Measurements from ENCODE around the gene BICD1. TPM values are rescaled to one million over a fixed set of nuclear protein-coding genes. Genes with fewer than 3 reads are reported as not detected.

Gene BICD1
- total RNA-seq, 1 donor from 2014 or later = 8.5 TPM

- H3K4me3 ChIP-seq = no peak overlapping the region
- DNase-seq = no peak
- H3K9me3 ChIP-seq (replicated peaks) = no peaks in the 10 kb centered on the region
- no peaks in the 10 kb centered on the region for H3K36me3 ChIP-seq
- no peak for TF ChIP-seq CTCF (IDR thresholded peaks at IDR 0.05; ENCODE audit: borderline replicate concordance)
- H3K4me1 ChIP-seq = no peaks in the 10 kb centered on the region
- no peaks in the 10 kb centered on the region for H3K27me3 ChIP-seq (ENCODE audit: low read depth)
- H3K27ac ChIP-seq (replicated peaks) = no peak overlapping the region
- intact Hi-C loops (cut with micrococcal nuclease) = no loop called here
Measured at GRCh38 chr12:32100361-32100760, 6.3 kb upstream of the BICD1 start.

- DNase-seq = no peak
- Histone ChIP-seq H3K4me1 (peaks cover 2% of the 10 kb centered on the region), H3K27ac (replicated peaks) (no peak overlapping the region), H3K36me3 (no peaks in the 10 kb centered on the region), H3K9me3 (replicated peaks) (no peaks in the 10 kb centered on the region), H3K27me3 (ENCODE audit: low read depth) (no peaks in the 10 kb centered on the region), H3K4me3 (no peak overlapping the region)
- no peak for TF ChIP-seq CTCF (IDR thresholded peaks at IDR 0.05; ENCODE audit: borderline replicate concordance)
- intact Hi-C loops (cut with micrococcal nuclease) = no loop called here
Measured at GRCh38 chr12:32100888-32101287, 5.8 kb upstream of the BICD1 start.

GRCh38 chr12:32102234-32102633 lies 4.4 kb upstream of the BICD1 start:
- no peak for DNase-seq
- peaks cover 14% of the 10 kb centered on the region for H3K4me1 ChIP-seq
- no peaks in the 10 kb centered on the region for H3K27me3 ChIP-seq (ENCODE audit: low read depth)
- H3K9me3 ChIP-seq (replicated peaks) = no peaks in the 10 kb centered on the region
- intact Hi-C loops (cut with micrococcal nuclease) = no loop called here
- no peak overlapping the region for H3K27ac ChIP-seq (replicated peaks)
- no peak for TF ChIP-seq CTCF (IDR thresholded peaks at IDR 0.05; ENCODE audit: borderline replicate concordance)
- no peak overlapping the region for H3K4me3 ChIP-seq
- H3K36me3 ChIP-seq = no peaks in the 10 kb centered on the region

- Histone ChIP-seq H3K4me1 (peaks cover 31% of the 10 kb centered on the region), H3K27ac (replicated peaks) (peak overlapping the region; percentile 93), H3K4me3 (no peak overlapping the region), H3K36me3 (no peaks in the 10 kb centered on the region), H3K27me3 (ENCODE audit: low read depth) (no peaks in the 10 kb centered on the region), H3K9me3 (replicated peaks) (no peaks in the 10 kb centered on the region)
- intact Hi-C loops (cut with micrococcal nuclease) = no loop called here
- no peak for TF ChIP-seq CTCF (IDR thresholded peaks at IDR 0.05; ENCODE audit: borderline replicate concordance)
- no peak for DNase-seq
Measured at GRCh38 chr12:32104572-32105355, 1.9 kb upstream of the BICD1 start.

- Histone ChIP-seq H3K4me3 (peak overlapping the region; percentile 98), H3K4me1 (peaks cover 31% of the 10 kb centered on the region), H3K9me3 (replicated peaks) (no peaks in the 10 kb centered on the region), H3K27me3 (ENCODE audit: low read depth) (no peaks in the 10 kb centered on the region), H3K27ac (replicated peaks) (peak overlapping the region; percentile 93), H3K36me3 (no peaks in the 10 kb centered on the region)
- intact Hi-C loops (cut with micrococcal nuclease) = no loop called here
- DNase-seq = no peak
- no peak for TF ChIP-seq CTCF (IDR thresholded peaks at IDR 0.05; ENCODE audit: borderline replicate concordance)
Measured at GRCh38 chr12:32105986-32106516, 596 bp upstream of the BICD1 start.

Data from left ventricle myocardium inferior (tissue), 1 donor.